SKM-1 (cell line): ENCODE measurements around the gene HSFY2.
"Not testable (repeated sequence)": the region's sequence is repeated elsewhere in the genome, so short reads cannot be mapped to it uniquely, and the experiment has no call there.

Experiments
- DNase-seq: peaks from one replicate; lab custom pipeline; 2025; ENCODE audit not compliant: unreplicated experiment; lab: John Stamatoyannopoulos, UW

HSFY2 gene, protein sequence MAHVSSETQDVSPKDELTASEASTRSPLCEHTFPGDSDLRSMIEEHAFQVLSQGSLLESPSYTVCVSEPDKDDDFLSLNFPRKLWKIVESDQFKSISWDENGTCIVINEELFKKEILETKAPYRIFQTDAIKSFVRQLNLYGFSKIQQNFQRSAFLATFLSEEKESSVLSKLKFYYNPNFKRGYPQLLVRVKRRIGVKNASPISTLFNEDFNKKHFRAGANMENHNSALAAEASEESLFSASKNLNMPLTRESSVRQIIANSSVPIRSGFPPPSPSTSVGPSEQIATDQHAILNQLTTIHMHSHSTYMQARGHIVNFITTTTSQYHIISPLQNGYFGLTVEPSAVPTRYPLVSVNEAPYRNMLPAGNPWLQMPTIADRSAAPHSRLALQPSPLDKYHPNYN

GRCh38 chrY:18773635-18774034, at the start of gene HSFY2:
Gene HSFY2 (minus strand): TSS chrY:18773735. CDS start chrY:18773618, 117 bp downstream.
- not testable (repeated sequence) for DNase-seq

DNA sequence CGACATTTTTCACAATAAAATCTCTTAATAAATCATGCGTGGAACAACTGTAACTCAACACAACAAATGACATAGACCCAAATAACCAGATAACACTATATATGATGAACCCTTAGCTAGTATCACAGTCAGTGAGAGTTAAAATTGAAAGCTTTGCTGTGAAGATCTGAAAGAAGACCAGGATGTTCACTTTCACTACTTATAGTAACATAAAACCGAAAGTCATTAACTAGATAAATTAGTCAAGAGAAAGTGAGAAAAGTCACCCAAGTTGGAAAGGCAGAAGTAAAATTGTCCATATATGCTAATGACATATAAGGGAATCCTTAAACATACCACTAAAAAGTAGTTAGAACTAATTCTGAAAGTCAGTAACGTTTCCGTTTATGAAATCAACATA, 42.2 kb upstream of the HSFY2 start:
- DNase-seq, result not testable (repeated sequence)

DNA sequence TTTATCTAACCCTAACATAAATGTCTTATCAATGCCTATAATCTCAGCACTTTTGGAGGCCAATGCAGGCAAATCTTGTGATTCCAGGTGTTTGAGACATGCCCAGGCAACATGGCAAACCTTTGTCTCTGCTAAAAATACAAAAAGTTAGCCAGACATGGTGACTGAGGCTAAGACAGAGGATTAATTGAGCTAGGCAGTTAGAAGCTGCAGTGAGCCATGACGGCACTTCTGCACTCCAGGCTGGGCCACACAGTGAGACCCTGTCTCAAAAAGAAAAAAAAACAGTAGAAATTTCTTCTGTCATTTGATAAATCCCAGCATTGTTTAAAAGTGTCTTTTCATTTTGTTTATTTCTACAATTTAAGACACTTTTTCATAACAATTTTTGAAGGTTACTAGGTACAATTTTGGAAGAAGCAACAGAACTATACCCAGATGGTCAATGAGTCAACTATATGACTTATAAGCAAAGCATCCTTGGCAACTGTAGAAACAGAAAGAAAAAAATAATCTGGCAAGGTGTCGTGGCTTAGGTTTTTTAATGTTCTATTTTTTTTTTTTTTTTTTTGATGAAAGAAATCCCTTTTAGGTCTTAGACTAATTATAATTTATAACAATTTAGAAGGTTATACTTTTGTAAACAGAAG, 15.3 kb upstream of the HSFY2 start:
- DNase-seq, result not testable (repeated sequence)

GRCh38 chrY:18754077-18754476, 19.5 kb downstream of the HSFY2 start:
- DNase-seq, result not testable (repeated sequence)

DNA sequence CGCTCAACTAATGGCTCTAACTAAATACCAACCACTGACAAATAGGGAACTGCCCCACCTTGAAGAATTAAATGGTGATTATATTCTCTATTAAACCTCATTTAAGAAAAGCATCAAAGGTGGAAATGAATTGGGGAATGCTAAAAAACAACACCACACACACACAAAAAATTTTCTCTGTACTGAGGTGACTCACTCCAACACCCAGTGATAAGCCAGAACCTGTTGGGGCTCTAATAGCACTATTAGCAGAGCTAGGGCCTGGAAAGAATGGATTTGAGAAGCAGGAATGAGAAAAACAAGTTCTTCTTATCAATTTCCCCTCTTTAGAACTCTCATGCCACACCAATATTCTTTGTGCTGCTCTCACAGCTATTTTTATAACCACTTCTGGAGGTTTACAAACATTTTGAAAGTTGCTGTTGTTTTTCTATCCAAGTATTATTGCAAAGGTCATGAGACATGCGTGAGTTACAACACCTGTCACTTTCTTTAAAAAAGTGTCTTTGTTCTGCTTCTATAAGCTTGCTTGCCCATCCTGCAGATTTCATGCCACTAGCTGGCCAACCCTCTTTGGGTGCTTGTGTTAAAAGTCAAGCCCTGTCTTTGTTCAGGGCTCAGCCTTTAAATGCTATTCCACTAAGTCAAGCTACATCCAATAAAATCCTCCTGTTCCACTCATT, 20.3 kb downstream of the HSFY2 start:
- DNase-seq, result not testable (repeated sequence)

DNA sequence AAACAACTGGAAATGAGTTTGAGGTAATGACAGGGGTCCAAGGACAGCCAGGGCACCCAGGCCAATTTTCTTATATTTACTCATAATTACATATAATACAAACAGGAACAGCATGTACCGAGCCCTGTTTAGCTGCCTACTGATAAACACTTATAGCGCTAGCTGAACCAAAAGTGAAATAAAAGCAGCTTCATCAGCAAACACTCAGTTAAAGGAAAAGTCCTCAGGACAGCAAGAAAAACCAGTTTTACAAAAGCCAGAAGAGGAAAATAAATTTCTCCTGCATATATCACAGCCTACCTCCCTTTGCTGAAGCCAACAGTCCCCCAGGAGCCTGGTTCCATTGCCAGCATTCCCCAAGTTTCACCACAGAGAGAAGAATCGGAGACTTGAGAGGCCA, 49.8 kb downstream of the HSFY2 start:
- not testable (repeated sequence) for DNase-seq
